H9 (cell line): Measurements from ENCODE around the gene CAMTA1. TPM values are rescaled to one million over a fixed set of nuclear protein-coding genes. Genes with fewer than 3 reads are reported as not detected.

Experiments used
- DNase-seq: peaks from one replicate; pipeline ENCODE4 v3.0.0-alpha.2; 2017
- H2AFZ ChIP-seq: one replicate; pipeline ENCODE4 v1.6.1; 2013; ENCODE audit warnings: mild to moderate bottlenecking, low read length, control low read depth, moderate library complexity
- H2AK5ac ChIP-seq: 2 replicates; pipeline ENCODE4 v1.6.1; 2013; ENCODE audit warnings: low read length, control low read depth, mixed read lengths; ENCODE audit not compliant: insufficient read length
- H2BK120ac ChIP-seq: one replicate; pipeline ENCODE4 v1.6.1; 2013; ENCODE audit warnings: low read depth, mild to moderate bottlenecking, low read length, control low read depth, inconsistent platforms; ENCODE audit not compliant: poor library complexity, severe bottlenecking
- H2BK12ac ChIP-seq: 2 replicates; pipeline ENCODE4 v1.6.1; 2013; ENCODE audit warnings: low read length, control low read depth, mixed read lengths, low read depth; ENCODE audit not compliant: insufficient read length
- H2BK15ac ChIP-seq: 2 replicates; pipeline ENCODE4 v1.6.1; 2013; ENCODE audit warnings: low read depth, low read length, control low read depth
- H2BK20ac ChIP-seq: one replicate; pipeline ENCODE4 v1.6.1; 2013; ENCODE audit warnings: low read depth, mild to moderate bottlenecking, low read length, control low read depth, inconsistent platforms; ENCODE audit not compliant: poor library complexity, severe bottlenecking
- H2BK5ac ChIP-seq: 2 replicates; pipeline ENCODE4 v1.6.1; 2013; ENCODE audit warnings: low read length, control low read depth, mixed read lengths; ENCODE audit not compliant: insufficient read length
- H3K14ac ChIP-seq: 2 replicates; pipeline ENCODE4 v1.6.1; 2013; ENCODE audit warnings: low read length, control low read depth; ENCODE audit not compliant: insufficient read depth
- H3K18ac ChIP-seq: 2 replicates; pipeline ENCODE4 v1.6.1; 2013; ENCODE audit warnings: low read depth, mild to moderate bottlenecking, mixed read lengths, low read length, control low read depth; ENCODE audit not compliant: insufficient read length
- H3K23ac ChIP-seq: 2 replicates; pipeline ENCODE4 v1.6.1; 2013; ENCODE audit warnings: low read length, control low read depth, mixed read lengths, low read depth; ENCODE audit not compliant: insufficient read length
- H3K23me2 ChIP-seq: 2 replicates; pipeline ENCODE4 v1.6.1; 2013; ENCODE audit warnings: low read depth, mild to moderate bottlenecking, mixed read lengths, low read length, control low read depth; ENCODE audit not compliant: insufficient read length, poor library complexity, severe bottlenecking
- H3K27ac ChIP-seq: 2 replicates; pipeline ENCODE4 v1.5.1; 2013; ENCODE audit warnings: low read length, control low read depth, mixed read lengths, low read depth; ENCODE audit not compliant: insufficient read length
- H3K27me3 ChIP-seq: 2 replicates; pipeline ENCODE4 v1.6.1; 2013; ENCODE audit warnings: low read length, control low read depth, inconsistent platforms; ENCODE audit not compliant: insufficient read depth
- H3K4ac ChIP-seq: 2 replicates; pipeline ENCODE4 v1.6.1; 2013; ENCODE audit warnings: low read depth, mild to moderate bottlenecking, control low read depth, inconsistent platforms, low read length, moderate library complexity
- H3K4me1 ChIP-seq: 2 replicates; pipeline ENCODE4 v1.6.1; 2013; ENCODE audit warnings: low read length, control low read depth, inconsistent platforms; ENCODE audit not compliant: insufficient read depth
- H3K4me2 ChIP-seq: 2 replicates; pipeline ENCODE4 v1.6.1; 2013; ENCODE audit warnings: low read length, control low read depth, mixed read lengths; ENCODE audit not compliant: insufficient read length, insufficient read depth
- H3K56ac ChIP-seq: 2 replicates; pipeline ENCODE4 v1.6.1; 2013; ENCODE audit warnings: low read depth, mild to moderate bottlenecking, mixed read lengths, low read length, control low read depth; ENCODE audit not compliant: insufficient read length
- H3K79me1 ChIP-seq: 2 replicates; pipeline ENCODE4 v1.6.1; 2013; ENCODE audit warnings: low read depth, mild to moderate bottlenecking, moderate library complexity, low read length, control low read depth, inconsistent platforms; ENCODE audit not compliant: insufficient read depth, poor library complexity, severe bottlenecking
- H3K79me2 ChIP-seq: 2 replicates; pipeline ENCODE4 v1.6.1; 2013; ENCODE audit warnings: low read length, control low read depth, inconsistent platforms; ENCODE audit not compliant: insufficient read depth
- H3K9ac ChIP-seq: 2 replicates; pipeline ENCODE4 v1.6.1; 2013; ENCODE audit warnings: low read length, control low read depth, mixed read lengths; ENCODE audit not compliant: insufficient read length; ENCODE audit errors: extremely low read depth
- H3K9me3 ChIP-seq: one replicate; pipeline ENCODE4 v1.6.1; 2013; ENCODE audit warnings: low read depth, low read length, inconsistent platforms; ENCODE audit not compliant: control insufficient read depth
- H3T11ph ChIP-seq: one replicate; pipeline ENCODE4 v1.6.1; 2013; ENCODE audit warnings: mild to moderate bottlenecking, low read length, control low read depth, inconsistent platforms
- H4K20me1 ChIP-seq: one replicate; pipeline ENCODE4 v1.6.1; 2013; ENCODE audit not compliant: control insufficient read depth, insufficient read length, insufficient read depth
- H4K5ac ChIP-seq: 2 replicates; pipeline ENCODE4 v1.6.1; 2013; ENCODE audit warnings: low read depth, mild to moderate bottlenecking, mixed read lengths, low read length, control low read depth; ENCODE audit not compliant: insufficient read length
- H4K8ac ChIP-seq: replicated peaks from 2 replicates; pipeline ENCODE4 v1.6.1; 2013; ENCODE audit warnings: low read length, control low read depth, mixed read lengths, low read depth; ENCODE audit not compliant: insufficient read length
- H4K91ac ChIP-seq: 2 replicates; pipeline ENCODE4 v1.6.1; 2013; ENCODE audit warnings: low read depth, mild to moderate bottlenecking, moderate library complexity, mixed read lengths, low read length, control low read depth; ENCODE audit not compliant: insufficient read length
- H3K27ac Mint-ChIP-seq, 3 experiments: 2 replicates in 2 of 3; 3 replicates in 1 of 3; pipeline ENCODE4 v1.8.0; 2020 to 2021; ENCODE audit warnings: mixed read lengths in 3 of 3, mild to moderate bottlenecking in 1 of 3, moderate library complexity in 1 of 3
- H3K27me3 Mint-ChIP-seq: 2 replicates; pipeline ENCODE4 v1.8.0; 2021; ENCODE audit warnings: low read depth, mild to moderate bottlenecking, moderate library complexity, mixed read lengths
- H3K36me3 Mint-ChIP-seq, 3 experiments: 2 replicates in 2 of 3; 3 replicates in 1 of 3; pipeline ENCODE4 v1.8.0; 2020 to 2021; ENCODE audit warnings: low read depth in 3 of 3, mixed read lengths in 3 of 3; ENCODE audit not compliant: insufficient read depth in 1 of 3
- H3K4me1 Mint-ChIP-seq, 2 experiments: 2 replicates each; pipeline ENCODE4 v1.8.0; 2020; ENCODE audit warnings: mixed read lengths in 2 of 2
- H3K4me3 Mint-ChIP-seq, 2 experiments: 2 replicates in 1 of 2; 3 replicates in 1 of 2; pipeline ENCODE4 v1.8.0; 2020 to 2021; ENCODE audit warnings: mild to moderate bottlenecking in 2 of 2, mixed read lengths in 2 of 2, moderate library complexity in 1 of 2
- H3K9me3 Mint-ChIP-seq, 2 experiments: 2 replicates in 1 of 2; 3 replicates in 1 of 2; pipeline ENCODE4 v1.8.0; 2020; ENCODE audit warnings: mild to moderate bottlenecking in 2 of 2, mixed read lengths in 2 of 2, moderate library complexity in 1 of 2
- CTCF ChIP-seq: fragments of 200-600 bp; sonication (generic); conservative IDR thresholded peaks from 3 replicates; pipeline ENCODE4 v1.8.0; 2021; ENCODE audit warnings: antibody characterized with exemption, mild to moderate bottlenecking
- WGBS: extraction: QIAGEN DNeasy Blood & Tissue Kit; methylation state at CpG from one replicate; pipeline ENCODE4 v1.1.7; 2013; ENCODE audit warnings: missing lambda C conversion rate, low lambda C conversion rate, mixed read lengths; ENCODE audit not compliant: insufficient read length; ENCODE audit errors: extremely low coverage; 5-methylcytosine and 5-hydroxymethylcytosine counted together
- total RNA-seq: library from RNA; stranded (reverse); gene quantifications from 2 replicates; pipeline ENCODE4 v1.2.1, GENCODE V29; 2021

The CAMTA1 gene
- total RNA-seq, 1 experiment from 2014 or later: 115 TPM

GRCh38 chr1:7510389-7510931 is 725.2 kb downstream of the CAMTA1 start:
- no peak overlapping the region for H2BK120ac ChIP-seq
- H3K27ac Mint-ChIP-seq: no peak overlapping the region
- H2BK15ac ChIP-seq: no peak overlapping the region
- no peak overlapping the region for H3K14ac ChIP-seq
- no peaks in the 10 kb centered on the region for H3K23me2 ChIP-seq
- TF ChIP-seq CTCF: no peak
- no peak overlapping the region for H3K56ac ChIP-seq
- H3K4me1 Mint-ChIP-seq: peaks cover 8 to 9% of the 10 kb centered on the region in 2 experiments
- no peaks in the 10 kb centered on the region for H3K27me3 ChIP-seq
- H2AFZ ChIP-seq: no peak overlapping the region
- H2BK5ac ChIP-seq: no peak overlapping the region
- no peak overlapping the region for H2BK12ac ChIP-seq
- no peaks in the 10 kb centered on the region for H3K79me1 ChIP-seq
- no peak overlapping the region for H2AK5ac ChIP-seq
- no peak overlapping the region for H4K91ac ChIP-seq
- no peak overlapping the region for H3K4me2 ChIP-seq
- no CpG with 5 or more reads among the region's 7 CpGs for WGBS
- no peaks in the 10 kb centered on the region for H3K4me1 ChIP-seq
- H3K27me3 Mint-ChIP-seq: peaks cover 2% of the 10 kb centered on the region; the same call in 1 of the 2 replicates
- H3K36me3 Mint-ChIP-seq: no peaks in the 10 kb centered on the region
- no peak overlapping the region for H3K9ac ChIP-seq
- H4K5ac ChIP-seq: no peak overlapping the region
- no peak overlapping the region for H3K23ac ChIP-seq
- H4K8ac ChIP-seq: no peak overlapping the region
- no peak overlapping the region for H3K4ac ChIP-seq
- H3K9me3 Mint-ChIP-seq: no peaks in the 10 kb centered on the region
- no peaks in the 10 kb centered on the region for H4K20me1 ChIP-seq
- H3T11ph ChIP-seq: no peak overlapping the region
- H2BK20ac ChIP-seq: no peak overlapping the region
- no peaks in the 10 kb centered on the region for H3K9me3 ChIP-seq
- DNase-seq: no peak
- H3K18ac ChIP-seq: no peak overlapping the region
- no peak overlapping the region for H3K27ac ChIP-seq
- H3K79me2 ChIP-seq: no peaks in the 10 kb centered on the region
- H3K4me3 Mint-ChIP-seq: no peak overlapping the region
